ENCODE results near the gene HUS1.

DNA sequence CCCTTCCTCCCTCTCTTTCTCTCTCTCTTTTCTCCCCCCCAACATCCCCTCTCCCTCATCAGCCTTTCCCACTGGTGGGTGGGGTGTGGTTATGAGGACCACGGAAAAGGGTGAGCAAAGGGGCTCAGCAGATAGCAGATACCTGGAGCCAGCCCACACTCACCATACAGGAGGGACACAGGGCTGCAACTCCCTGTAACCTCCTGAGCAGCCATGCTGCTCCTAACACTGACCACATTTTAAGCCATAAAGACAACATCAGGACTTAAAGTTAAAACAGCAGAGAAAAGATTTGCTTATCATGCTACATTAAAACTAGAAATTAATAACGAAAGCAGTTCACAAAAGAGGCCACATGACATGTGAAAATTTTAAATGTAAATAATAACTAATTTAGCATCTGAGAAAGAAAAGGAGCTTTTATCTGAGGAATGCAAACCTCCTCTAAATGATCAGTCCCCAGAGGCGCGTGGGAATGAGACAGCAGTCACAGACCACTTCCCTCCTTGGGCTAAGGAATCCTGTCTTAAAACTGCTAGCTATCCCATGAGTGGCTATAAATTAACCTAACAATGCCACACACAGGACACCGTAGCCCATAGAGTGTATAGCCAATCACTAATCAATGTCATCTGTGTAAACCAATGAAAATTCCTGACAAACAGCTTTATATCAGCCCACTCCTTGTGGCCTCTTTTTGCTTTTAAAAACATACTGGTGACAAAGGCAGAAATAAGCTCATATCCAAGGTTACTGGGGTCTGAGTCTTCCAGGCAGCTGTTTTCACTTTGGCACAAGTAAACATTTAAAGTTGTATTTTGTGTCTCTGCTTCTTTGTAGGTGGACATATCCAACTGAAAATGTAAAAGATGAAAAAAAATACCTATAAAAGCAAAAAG, 64.4 kb downstream of the HUS1 start:
- TF ChIP-seq, protein P1, sequence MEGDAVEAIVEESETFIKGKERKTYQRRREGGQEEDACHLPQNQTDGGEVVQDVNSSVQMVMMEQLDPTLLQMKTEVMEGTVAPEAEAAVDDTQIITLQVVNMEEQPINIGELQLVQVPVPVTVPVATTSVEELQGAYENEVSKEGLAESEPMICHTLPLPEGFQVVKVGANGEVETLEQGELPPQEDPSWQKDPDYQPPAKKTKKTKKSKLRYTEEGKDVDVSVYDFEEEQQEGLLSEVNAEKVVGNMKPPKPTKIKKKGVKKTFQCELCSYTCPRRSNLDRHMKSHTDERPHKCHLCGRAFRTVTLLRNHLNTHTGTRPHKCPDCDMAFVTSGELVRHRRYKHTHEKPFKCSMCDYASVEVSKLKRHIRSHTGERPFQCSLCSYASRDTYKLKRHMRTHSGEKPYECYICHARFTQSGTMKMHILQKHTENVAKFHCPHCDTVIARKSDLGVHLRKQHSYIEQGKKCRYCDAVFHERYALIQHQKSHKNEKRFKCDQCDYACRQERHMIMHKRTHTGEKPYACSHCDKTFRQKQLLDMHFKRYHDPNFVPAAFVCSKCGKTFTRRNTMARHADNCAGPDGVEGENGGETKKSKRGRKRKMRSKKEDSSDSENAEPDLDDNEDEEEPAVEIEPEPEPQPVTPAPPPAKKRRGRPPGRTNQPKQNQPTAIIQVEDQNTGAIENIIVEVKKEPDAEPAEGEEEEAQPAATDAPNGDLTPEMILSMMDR (IDR thresholded peaks at IDR 0.05; ENCODE audit: poor library complexity): no peak
- TF ChIP-seq EZH2 (IDR thresholded peaks at IDR 0.05; ENCODE audit: borderline replicate concordance) (no peak), EZH2phosphoT487 (IDR thresholded peaks at IDR 0.05; ENCODE audit: low read depth, severe bottlenecking, unreplicated experiment) (no peak)

Data from hepatocyte (in vitro differentiated cells).